B cell (primary cell): ENCODE measurements around the gene LPAR4. TPM values are rescaled to one million over a fixed set of nuclear protein-coding genes. Genes with fewer than 3 reads are reported as not detected.

Experiments
- ATAC-seq: fragments of 200-7000 bp; cut with Tn5 transposase; one replicate; pipeline ENCODE4 v1.10.0; 2021; ENCODE audit warnings: low read depth, mild to moderate bottlenecking, moderate number of reproducible peaks, moderate library complexity
- CTCF ChIA-PET: fragments of 350-600 bp; sonication (Branson Sonifier 250); formaldehyde crosslinking; loops from one replicate; lab custom pipeline; 2021; ENCODE audit warnings: antibody characterized with exemption, inconsistent platforms; lab: Charles Lee
- POLR2A ChIA-PET: fragments of 350-600 bp; sonication (Branson Sonifier 250); formaldehyde crosslinking; loops from one replicate; lab custom pipeline; 2021; ENCODE audit warnings: antibody characterized with exemption; lab: Charles Lee
- DNase-seq: peaks from one replicate; pipeline ENCODE4 v3.0.0; 2013
- H2AFZ ChIP-seq: 2 replicates; pipeline ENCODE4 v1.6.1; 2012; ENCODE audit warnings: mild to moderate bottlenecking, low read depth, low read length; ENCODE audit not compliant: insufficient read depth, poor library complexity, severe bottlenecking
- H3K27ac ChIP-seq, 2 donors: 1 replicate in 1 of 2; 2 replicates in 1 of 2; pipeline ENCODE4 v1.5.1; 2012 to 2013; ENCODE audit warnings: low read length in 2 of 2, mild to moderate bottlenecking in 2 of 2, moderate library complexity in 1 of 2
- H3K27me3 ChIP-seq, 4 experiments: fragments of 200-600 bp in 1 of 4; sonication (generic) in 1 of 4; replicated peaks in 1 of 4; 1 replicate in 2 of 4; 2 replicates in 2 of 4; pipeline versions ENCODE4 v1.6.1 to v1.7.0; 2013 to 2016; ENCODE audit warnings: low read length in 3 of 4, mild to moderate bottlenecking in 2 of 4, mixed read lengths in 1 of 4, moderate library complexity in 1 of 4; ENCODE audit not compliant: insufficient read depth in 4 of 4, control insufficient read depth in 3 of 4; ENCODE audit errors: control extremely low read depth in 1 of 4
- H3K36me3 ChIP-seq, 2 experiments: replicated peaks in 1 of 2; 1 replicate in 1 of 2; 2 replicates in 1 of 2; pipeline versions ENCODE4 v1.6.1 to v1.7.1; 2013; ENCODE audit warnings: low read length in 1 of 2; ENCODE audit not compliant: insufficient read depth in 2 of 2, control insufficient read depth in 1 of 2; ENCODE audit errors: control extremely low read depth in 1 of 2, extremely low read depth in 1 of 2
- H3K4me1 ChIP-seq, 2 donors: fragments of 200-600 bp in 1 of 2; sonication (generic) in 1 of 2; 1 replicate in 1 of 2; 2 replicates in 1 of 2; pipeline versions ENCODE4 v1.5.1 to v1.6.1; 2013 to 2017; ENCODE audit warnings: low read length in 2 of 2; ENCODE audit not compliant: control insufficient read depth in 2 of 2, insufficient read depth in 2 of 2
- H3K4me2 ChIP-seq: replicated peaks from 2 replicates; pipeline ENCODE3; 2012; ENCODE audit warnings: mild to moderate bottlenecking, low read depth, low read length; ENCODE audit not compliant: poor library complexity, severe bottlenecking
- H3K4me3 ChIP-seq, 5 experiments: fragments of 200-600 bp in 1 of 5; sonication (generic) in 1 of 5; 1 replicate in 3 of 5; 2 replicates in 2 of 5; pipeline versions ENCODE4 v1.5.1 to v1.7.0; 2011 to 2016; ENCODE audit warnings: low read length in 4 of 5, mild to moderate bottlenecking in 4 of 5, low read depth in 2 of 5, control low read depth in 1 of 5, moderate library complexity in 1 of 5; ENCODE audit not compliant: insufficient read depth in 1 of 5; ENCODE audit errors: control extremely low read depth in 1 of 5, extremely low read depth in 1 of 5
- H3K79me2 ChIP-seq: fragments of 200-600 bp; sonication (generic); one replicate; pipeline ENCODE4 v1.6.0; 2016; ENCODE audit warnings: low read length; ENCODE audit not compliant: control insufficient read depth, insufficient read depth
- H3K9ac ChIP-seq: fragments of 200-600 bp; sonication (generic); 2 replicates; pipeline ENCODE4 v1.6.1; 2017; ENCODE audit warnings: mild to moderate bottlenecking, low read length, moderate library complexity
- H3K9me3 ChIP-seq, 3 donors: one replicate each; pipeline versions ENCODE4 v1.6.1 to v1.7.1; 2013; ENCODE audit warnings: low read length in 2 of 3; ENCODE audit not compliant: control insufficient read depth in 2 of 3, insufficient read depth in 1 of 3; ENCODE audit errors: control extremely low read depth in 1 of 3
- H4K20me1 ChIP-seq: 2 replicates; pipeline ENCODE4 v1.6.0; 2012; ENCODE audit warnings: mild to moderate bottlenecking, low read length; ENCODE audit not compliant: insufficient read depth, control insufficient read depth, poor library complexity, severe bottlenecking
- H3K27ac Mint-ChIP-seq: one replicate; pipeline ENCODE4 v1.8.0; 2021; ENCODE audit warnings: mixed read lengths
- H3K27me3 Mint-ChIP-seq: one replicate; pipeline ENCODE4 v1.8.0; 2021; ENCODE audit warnings: mixed read lengths
- H3K4me1 Mint-ChIP-seq: one replicate; pipeline ENCODE4 v1.8.0; 2021; ENCODE audit warnings: mixed read lengths
- H3K4me3 Mint-ChIP-seq: one replicate; pipeline ENCODE4 v1.8.0; 2021; ENCODE audit warnings: mixed read lengths
- H3K9me3 Mint-ChIP-seq: one replicate; pipeline ENCODE4 v1.8.0; 2022; ENCODE audit warnings: mixed read lengths; ENCODE audit not compliant: insufficient read depth
- EZH2 ChIP-seq: IDR thresholded peaks from 2 replicates; pipeline ENCODE4 v1.6.1; 2012; ENCODE audit warnings: borderline replicate concordance, low read depth, mild to moderate bottlenecking, moderate library complexity, low read length; ENCODE audit not compliant: insufficient read depth, poor library complexity, severe bottlenecking
- WGBS: methylation state at CpG from one replicate; pipeline ENCODE4 v1.1.5; 2013; ENCODE audit warnings: missing lambda C conversion rate; ENCODE audit not compliant: insufficient coverage; 5-methylcytosine and 5-hydroxymethylcytosine counted together
- intact Hi-C: fragments of 100-400 bp; cut with micrococcal nuclease; formaldehyde crosslinking; loops from one replicate; pipeline ENCODE4 v1.10.0; 2022
- polyA plus RNA-seq: library from polyadenylated mRNA; depleted of rRNA; stranded (reverse); fragments of >200 nt; gene quantifications from 2 replicates; pipeline ENCODE4 v1.2.3, GENCODE V29; 2012
- total RNA-seq, 2 donors: library from RNA; stranded (reverse); fragments of 120-200 nt in 1 of 2; gene quantifications; 1 replicate in 1 of 2; 2 replicates in 1 of 2; pipeline versions ENCODE4 v1.2.3 to v1.2.4, GENCODE V29; 2013 to 2022
- TF ChIP-seq, protein P1 (sequence below): fragments of 200-600 bp; IDR thresholded peaks from one replicate; pipeline ENCODE4 v1.8.0; 2022; ENCODE audit warnings: antibody characterized with exemption, mild to moderate bottlenecking

The LPAR4 gene
- total and polyA plus RNA-seq, 2 donors (not counting 1 experiment from before 2014, with no cell fraction given) = 0.03 TPM; not detected in 1

GRCh38 chrX:78708262-78708661, 39.3 kb upstream of the LPAR4 start:
- no CpG with 5 or more reads among the region's 2 CpGs for WGBS
- Mint-ChIP-seq H3K27ac (no peak overlapping the region), H3K9me3 (no peaks in the 10 kb centered on the region), H3K4me1 (peaks cover 7% of the 10 kb centered on the region), H3K27me3 (no peaks in the 10 kb centered on the region), H3K4me3 (no peak overlapping the region)
- ATAC-seq (no peak), DNase-seq (no peak)
- no peak overlapping the region for H3K27ac ChIP-seq
- H3K4me3 ChIP-seq = no peak overlapping the region
- no peaks in the 10 kb centered on the region for H3K4me1 ChIP-seq
- H2AFZ ChIP-seq = no peak overlapping the region
- intact Hi-C loops = no loop called here
- no peaks in the 10 kb centered on the region for H3K27me3 ChIP-seq
- H3K9me3 ChIP-seq = no peaks in the 10 kb centered on the region
- H3K4me2 ChIP-seq = no peak overlapping the region
- POLR2A ChIA-PET = no interaction called here
- no peak overlapping the region for H3K9ac ChIP-seq
- H3K36me3 ChIP-seq = no peaks in the 10 kb centered on the region
- no peaks in the 10 kb centered on the region for H3K79me2 ChIP-seq
- no peak for TF ChIP-seq EZH2
- TF ChIP-seq, protein P1, sequence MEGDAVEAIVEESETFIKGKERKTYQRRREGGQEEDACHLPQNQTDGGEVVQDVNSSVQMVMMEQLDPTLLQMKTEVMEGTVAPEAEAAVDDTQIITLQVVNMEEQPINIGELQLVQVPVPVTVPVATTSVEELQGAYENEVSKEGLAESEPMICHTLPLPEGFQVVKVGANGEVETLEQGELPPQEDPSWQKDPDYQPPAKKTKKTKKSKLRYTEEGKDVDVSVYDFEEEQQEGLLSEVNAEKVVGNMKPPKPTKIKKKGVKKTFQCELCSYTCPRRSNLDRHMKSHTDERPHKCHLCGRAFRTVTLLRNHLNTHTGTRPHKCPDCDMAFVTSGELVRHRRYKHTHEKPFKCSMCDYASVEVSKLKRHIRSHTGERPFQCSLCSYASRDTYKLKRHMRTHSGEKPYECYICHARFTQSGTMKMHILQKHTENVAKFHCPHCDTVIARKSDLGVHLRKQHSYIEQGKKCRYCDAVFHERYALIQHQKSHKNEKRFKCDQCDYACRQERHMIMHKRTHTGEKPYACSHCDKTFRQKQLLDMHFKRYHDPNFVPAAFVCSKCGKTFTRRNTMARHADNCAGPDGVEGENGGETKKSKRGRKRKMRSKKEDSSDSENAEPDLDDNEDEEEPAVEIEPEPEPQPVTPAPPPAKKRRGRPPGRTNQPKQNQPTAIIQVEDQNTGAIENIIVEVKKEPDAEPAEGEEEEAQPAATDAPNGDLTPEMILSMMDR = no peak
- H4K20me1 ChIP-seq = no peaks in the 10 kb centered on the region
- CTCF ChIA-PET = no interaction called here

- Histone ChIP-seq H3K4me2 (no peak overlapping the region), H3K9me3 (no peaks in the 10 kb centered on the region), H3K79me2 (no peaks in the 10 kb centered on the region), H3K4me1 (no peaks in the 10 kb centered on the region), H3K27me3 (no peaks in the 10 kb centered on the region), H3K9ac (no peak overlapping the region), H3K27ac (no peak overlapping the region), H3K36me3 (no peaks in the 10 kb centered on the region), H4K20me1 (no peaks in the 10 kb centered on the region), H3K4me3 (no peak overlapping the region), H2AFZ (no peak overlapping the region)
- Mint-ChIP-seq H3K27me3 (no peaks in the 10 kb centered on the region), H3K9me3 (no peaks in the 10 kb centered on the region), H3K27ac (no peak overlapping the region), H3K4me1 (peaks cover 7% of the 10 kb centered on the region), H3K4me3 (no peak overlapping the region)
- ChIA-PET POLR2A (no interaction called here), CTCF (no interaction called here)
- ATAC-seq = no peak
- intact Hi-C loops = no loop called here
- WGBS = 100% methylated on average over 1 of the region's 2 CpGs
- TF ChIP-seq EZH2 = no peak
- TF ChIP-seq, protein P1 = no peak
- DNase-seq = no peak
These were observed 38.7 kb upstream of the LPAR4 start for GRCh38 chrX:78708816-78709215.
